ENCODE results near the gene ADAMTS9.

The ADAMTS9 gene

GRCh38 chr3:64687781-64688604 lies at the start of gene ADAMTS9:
Gene ADAMTS9 (minus strand): TSS chr3:64688000. CDS start chr3:64687657, 343 bp downstream.
- DNase-seq (ENCODE audit: low read depth): peak; percentile 43
- H3K4me3 ChIP-seq (ENCODE audit: low read depth, low read length): peak within 1 kb of the TSS; percentile 78

- DNase-seq (ENCODE audit: low read depth): no peak
- H3K4me3 ChIP-seq (ENCODE audit: low read depth, low read length): no peak overlapping the region
Observed at GRCh38 chr3:64732576-64732975, 44.8 kb upstream of the ADAMTS9 start.

- no peak for DNase-seq (ENCODE audit: low read depth)
- no peak overlapping the region for H3K4me3 ChIP-seq (ENCODE audit: low read depth, low read length)
Observed at GRCh38 chr3:64730681-64731080, 42.9 kb upstream of the ADAMTS9 start.

- H3K4me3 ChIP-seq (ENCODE audit: low read depth, low read length): no peak overlapping the region
- DNase-seq (ENCODE audit: low read depth): no peak
Observed at GRCh38 chr3:64728994-64729393, 41.2 kb upstream of the ADAMTS9 start.

GRCh38 chr3:64728428-64728827 lies 40.6 kb upstream of the ADAMTS9 start:
- DNase-seq (ENCODE audit: low read depth): no peak
- H3K4me3 ChIP-seq (ENCODE audit: low read depth, low read length): no peak overlapping the region

- DNase-seq (ENCODE audit: low read depth): no peak
- no peak overlapping the region for H3K4me3 ChIP-seq (ENCODE audit: low read depth, low read length)
Observed at GRCh38 chr3:64726414-64727090, 38.8 kb upstream of the ADAMTS9 start.

- DNase-seq (ENCODE audit: low read depth): no peak
- no peak overlapping the region for H3K4me3 ChIP-seq (ENCODE audit: low read depth, low read length)
Observed at GRCh38 chr3:64718976-64719375, 31.2 kb upstream of the ADAMTS9 start.

- H3K4me3 ChIP-seq (ENCODE audit: low read depth, low read length): no peak overlapping the region
- no peak for DNase-seq (ENCODE audit: low read depth)
Observed at GRCh38 chr3:64717872-64718613, 30.2 kb upstream of the ADAMTS9 start.

GRCh38 chr3:64717411-64717810 lies 29.6 kb upstream of the ADAMTS9 start:
- H3K4me3 ChIP-seq (ENCODE audit: low read depth, low read length): no peak overlapping the region
- DNase-seq (ENCODE audit: low read depth): no peak

- DNase-seq (ENCODE audit: low read depth): no peak
- H3K4me3 ChIP-seq (ENCODE audit: low read depth, low read length): no peak overlapping the region
Observed at GRCh38 chr3:64716110-64716710, 28.4 kb upstream of the ADAMTS9 start.

- H3K4me3 ChIP-seq (ENCODE audit: low read depth, low read length): no peak overlapping the region
- DNase-seq (ENCODE audit: low read depth): no peak
Observed at GRCh38 chr3:64715211-64715982, 27.6 kb upstream of the ADAMTS9 start.

- H3K4me3 ChIP-seq (ENCODE audit: low read depth, low read length): no peak overlapping the region
- DNase-seq (ENCODE audit: low read depth): no peak
Observed at GRCh38 chr3:64708456-64708855, 20.7 kb upstream of the ADAMTS9 start.

GRCh38 chr3:64705946-64706345 lies 18.1 kb upstream of the ADAMTS9 start:
- no peak for DNase-seq (ENCODE audit: low read depth)
- H3K4me3 ChIP-seq (ENCODE audit: low read depth, low read length): no peak overlapping the region

GRCh38 chr3:64696896-64697295 lies 9.1 kb upstream of the ADAMTS9 start:
- no peak overlapping the region for H3K4me3 ChIP-seq (ENCODE audit: low read depth, low read length)
- DNase-seq (ENCODE audit: low read depth): no peak

GRCh38 chr3:64694114-64694513 lies 6.3 kb upstream of the ADAMTS9 start:
- H3K4me3 ChIP-seq (ENCODE audit: low read depth, low read length): no peak overlapping the region
- DNase-seq (ENCODE audit: low read depth): no peak

- no peak for DNase-seq (ENCODE audit: low read depth)
Observed at GRCh38 chr3:64693031-64693430, 5.2 kb upstream of the ADAMTS9 start.

GRCh38 chr3:64691051-64691450 lies 3.3 kb upstream of the ADAMTS9 start:
- DNase-seq (ENCODE audit: low read depth): no peak
- H3K4me3 ChIP-seq (ENCODE audit: low read depth, low read length): no peak overlapping the region

More at GRCh38 chr3:64693031-64693430, 5.2 kb upstream of the ADAMTS9 start:
- no peak overlapping the region for H3K4me3 ChIP-seq (ENCODE audit: low read depth, low read length)

- DNase-seq (ENCODE audit: low read depth): no peak
- H3K4me3 ChIP-seq (ENCODE audit: low read depth, low read length): peak overlapping the region; percentile 78
Observed at GRCh38 chr3:64687086-64687780, 567 bp downstream of the ADAMTS9 start.
